Mucosa of descending colon (tissue), 3 donors: Measurements from ENCODE around the gene PLXNA4. TPM values are rescaled to one million over a fixed set of nuclear protein-coding genes. Genes with fewer than 3 reads are reported as not detected.

ENCODE experiments used
- ATAC-seq: fragments of 200-7000 bp; cut with Tn5 transposase; one replicate; pipeline ENCODE4 v1.9.1; 2020; ENCODE audit warnings: mild to moderate bottlenecking, moderate library complexity
- DNase-seq, 3 donors: peaks; one replicate each; pipeline ENCODE4 v3.0.0-alpha.2; 2020
- H3K36me3 ChIP-seq: fragments of 200-600 bp; one replicate; pipeline ENCODE4 v1.8.0; 2021; ENCODE audit warnings: low read depth, mild to moderate bottlenecking
- H3K4me1 ChIP-seq: fragments of 200-600 bp; one replicate; pipeline ENCODE4 v1.8.0; 2021; ENCODE audit warnings: low read depth, mild to moderate bottlenecking
- H3K4me3 ChIP-seq: fragments of 200-600 bp; one replicate; pipeline ENCODE4 v1.8.0; 2021; ENCODE audit warnings: mild to moderate bottlenecking
- H3K9me3 ChIP-seq: fragments of 200-600 bp; one replicate; pipeline ENCODE4 v1.8.0; 2021; ENCODE audit warnings: mild to moderate bottlenecking
- CTCF ChIP-seq: fragments of 200-600 bp; IDR thresholded peaks from one replicate; pipeline ENCODE4 v1.8.0; 2022; ENCODE audit warnings: antibody characterized with exemption, mild to moderate bottlenecking
- intact Hi-C, 2 donors: fragments of 100-400 bp; cut with DNase I in 1 of 2; cut with micrococcal nuclease in 1 of 2; formaldehyde crosslinking; loops; one replicate each; pipeline versions ENCODE4 v1.11.0 to v1.11.1; 2022; cut with DNase I, micrococcal nuclease
- total RNA-seq, 3 donors: library from RNA; stranded (reverse); fragmentation: NEBNext Ultra II Directional in 2 of 3; extraction: Animal tissue kit (Norgen Biotek cat#: 25700) in 2 of 3; gene quantifications; one replicate each; pipeline versions ENCODE4 v1.2.1 to v1.2.4, GENCODE V29; 2021 to 2023
- donor health status: DM: no; HTN: no; CAD: no; lungs with moderate emphysema.
- donor health status: DM: no; HTN: no; CAD: no.
- donor health status: DM: no; HTN: yes; CAD: no.

Gene PLXNA4
- total RNA-seq, 3 donors from 2014 or later, result 0.78 to 3.5 (median 2.7) TPM

GRCh38 chr7:132527467-132528410 is 48.5 kb downstream of the PLXNA4 start:
- ATAC-seq (no peak), DNase-seq (no peak)
- H3K9me3 ChIP-seq, result no peaks in the 10 kb centered on the region
- H3K4me1 ChIP-seq, result no peaks in the 10 kb centered on the region
- intact Hi-C loops, result no loop called here
- TF ChIP-seq CTCF, result no peak
- H3K36me3 ChIP-seq, result no peaks in the 10 kb centered on the region
- no peak overlapping the region for H3K4me3 ChIP-seq

GRCh38 chr7:132526111-132526740 is 50.0 kb downstream of the PLXNA4 start:
- Histone ChIP-seq H3K9me3 (no peaks in the 10 kb centered on the region), H3K36me3 (no peaks in the 10 kb centered on the region), H3K4me3 (no peak overlapping the region), H3K4me1 (no peaks in the 10 kb centered on the region)
- DNase-seq, result no peak
- TF ChIP-seq CTCF, result no peak
- intact Hi-C loops, result no loop called here
- no peak for ATAC-seq

GRCh38 chr7:132521423-132521822 is 54.8 kb downstream of the PLXNA4 start:
- H3K4me3 ChIP-seq, result no peak overlapping the region
- no peak for ATAC-seq
- no peaks in the 10 kb centered on the region for H3K4me1 ChIP-seq
- intact Hi-C loops, result no loop called here
- no peaks in the 10 kb centered on the region for H3K36me3 ChIP-seq
- no peak for DNase-seq
- no peak for TF ChIP-seq CTCF
- no peaks in the 10 kb centered on the region for H3K9me3 ChIP-seq

- intact Hi-C loops, result no loop called here
- no peaks in the 10 kb centered on the region for H3K9me3 ChIP-seq
- H3K36me3 ChIP-seq, result no peaks in the 10 kb centered on the region
- DNase-seq (no peak), ATAC-seq (no peak)
- H3K4me3 ChIP-seq, result no peak overlapping the region
- no peak for TF ChIP-seq CTCF
- no peaks in the 10 kb centered on the region for H3K4me1 ChIP-seq
Measured at GRCh38 chr7:132520591-132521280, 55.5 kb downstream of the PLXNA4 start.

GRCh38 chr7:132519936-132520335 is 56.3 kb downstream of the PLXNA4 start:
- intact Hi-C loops, result no loop called here
- ATAC-seq, result no peak
- TF ChIP-seq CTCF, result no peak

More at GRCh38 chr7:132519936-132520335, 56.3 kb downstream of the PLXNA4 start:
- Histone ChIP-seq H3K4me1 (no peaks in the 10 kb centered on the region), H3K9me3 (no peaks in the 10 kb centered on the region), H3K36me3 (no peaks in the 10 kb centered on the region), H3K4me3 (no peak overlapping the region)
- DNase-seq, result peak in 1 of 3 donors; percentile 16
